GM18519 (cell line): ENCODE measurements around the gene CTSE.

Source experiments
- ATAC-seq: cut with Tn5 transposase; IDR thresholded peaks from one replicate; pipeline ENCODE4 v1.9.1; 2021; ENCODE audit warnings: mild to moderate bottlenecking, moderate library complexity; ENCODE audit not compliant: unreplicated experiment, low FRiP score

Gene CTSE

GRCh38 chr1:205973377-205974232 lies 50.1 kb downstream of the CTSE start:
- no peak for ATAC-seq

GRCh38 chr1:205972491-205973168 lies 51.1 kb downstream of the CTSE start:
- ATAC-seq = no peak

GRCh38 chr1:205972081-205972480 lies 51.6 kb downstream of the CTSE start:
- no peak for ATAC-seq

GRCh38 chr1:205971082-205971481 lies 52.6 kb downstream of the CTSE start:
- no peak for ATAC-seq

GRCh38 chr1:205970486-205970885 lies 53.2 kb downstream of the CTSE start:
- ATAC-seq = no peak

- no peak for ATAC-seq
Measured at GRCh38 chr1:205969229-205969628, 54.5 kb downstream of the CTSE start.

- no peak for ATAC-seq
Measured at GRCh38 chr1:205967554-205968335, 56.0 kb downstream of the CTSE start.

- ATAC-seq = no peak
Measured at GRCh38 chr1:205965036-205965884, 58.4 kb downstream of the CTSE start.

GRCh38 chr1:205963352-205964155 lies 60.1 kb downstream of the CTSE start:
- ATAC-seq = no peak

- ATAC-seq = no peak
Measured at GRCh38 chr1:205962821-205963221, 60.9 kb downstream of the CTSE start.

GRCh38 chr1:205961991-205962820 lies 61.5 kb downstream of the CTSE start:
- ATAC-seq = no peak

GRCh38 chr1:205961405-205961804 lies 62.3 kb downstream of the CTSE start:
- ATAC-seq = no peak

GRCh38 chr1:205959789-205960188 lies 63.9 kb downstream of the CTSE start:
- ATAC-seq = no peak
